Measurements from ENCODE around the gene TXN2.

DNA sequence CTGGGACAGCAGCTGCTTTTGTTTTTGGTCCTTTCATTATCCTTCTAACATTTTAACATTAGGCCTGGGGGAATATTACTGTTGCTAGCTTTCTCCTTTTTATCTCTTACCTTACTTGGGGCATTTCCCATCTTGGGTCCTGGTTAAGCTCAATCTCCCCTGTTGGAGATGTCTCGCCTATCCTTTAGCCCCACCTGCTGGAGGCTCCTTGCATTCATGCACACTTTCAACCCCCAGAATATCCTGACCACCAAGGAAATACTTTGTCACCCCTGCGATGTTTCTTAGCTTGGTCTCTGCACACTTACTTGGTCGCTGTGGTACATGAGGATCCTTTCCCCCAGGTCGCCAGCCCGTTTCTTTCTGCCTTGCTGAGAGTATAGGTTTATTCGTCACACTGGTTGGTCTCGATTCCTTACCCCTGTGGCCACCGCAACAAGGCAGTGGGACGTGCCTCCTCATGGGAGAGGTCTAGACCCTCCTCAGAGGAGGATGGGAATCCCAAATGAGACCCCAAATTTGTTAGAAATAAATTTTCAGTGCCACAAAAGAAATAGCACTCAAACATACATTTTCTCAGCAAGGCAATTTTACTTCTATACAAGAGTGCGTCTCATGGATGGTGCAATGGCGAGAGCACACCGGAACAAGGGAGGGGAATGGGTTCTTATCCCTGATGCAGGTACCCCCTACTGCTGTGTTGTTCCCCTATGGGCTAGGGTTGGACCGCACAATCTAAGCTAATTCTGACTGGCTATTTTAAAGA, 5.4 kb upstream of the TXN2 start:
- TF ChIP-seq, protein P1, sequence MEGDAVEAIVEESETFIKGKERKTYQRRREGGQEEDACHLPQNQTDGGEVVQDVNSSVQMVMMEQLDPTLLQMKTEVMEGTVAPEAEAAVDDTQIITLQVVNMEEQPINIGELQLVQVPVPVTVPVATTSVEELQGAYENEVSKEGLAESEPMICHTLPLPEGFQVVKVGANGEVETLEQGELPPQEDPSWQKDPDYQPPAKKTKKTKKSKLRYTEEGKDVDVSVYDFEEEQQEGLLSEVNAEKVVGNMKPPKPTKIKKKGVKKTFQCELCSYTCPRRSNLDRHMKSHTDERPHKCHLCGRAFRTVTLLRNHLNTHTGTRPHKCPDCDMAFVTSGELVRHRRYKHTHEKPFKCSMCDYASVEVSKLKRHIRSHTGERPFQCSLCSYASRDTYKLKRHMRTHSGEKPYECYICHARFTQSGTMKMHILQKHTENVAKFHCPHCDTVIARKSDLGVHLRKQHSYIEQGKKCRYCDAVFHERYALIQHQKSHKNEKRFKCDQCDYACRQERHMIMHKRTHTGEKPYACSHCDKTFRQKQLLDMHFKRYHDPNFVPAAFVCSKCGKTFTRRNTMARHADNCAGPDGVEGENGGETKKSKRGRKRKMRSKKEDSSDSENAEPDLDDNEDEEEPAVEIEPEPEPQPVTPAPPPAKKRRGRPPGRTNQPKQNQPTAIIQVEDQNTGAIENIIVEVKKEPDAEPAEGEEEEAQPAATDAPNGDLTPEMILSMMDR (IDR thresholded peaks at IDR 0.05; ENCODE audit: low read length), result peak; percentile 53
- TF ChIP-seq EZH2 (IDR thresholded peaks at IDR 0.05; ENCODE audit: borderline replicate concordance, low read length), result no peak

Measured in OCI-LY1 (cell line).